ENCODE measurements around the gene MYO5B. TPM values are rescaled to one million over a fixed set of nuclear protein-coding genes. Genes with fewer than 3 reads are reported as not detected.

The MYO5B gene
- total and polyA plus RNA-seq, 2 of the 4 experiments (the other 2 are of a cell fraction): 0.24 to 0.54 TPM

DNA sequence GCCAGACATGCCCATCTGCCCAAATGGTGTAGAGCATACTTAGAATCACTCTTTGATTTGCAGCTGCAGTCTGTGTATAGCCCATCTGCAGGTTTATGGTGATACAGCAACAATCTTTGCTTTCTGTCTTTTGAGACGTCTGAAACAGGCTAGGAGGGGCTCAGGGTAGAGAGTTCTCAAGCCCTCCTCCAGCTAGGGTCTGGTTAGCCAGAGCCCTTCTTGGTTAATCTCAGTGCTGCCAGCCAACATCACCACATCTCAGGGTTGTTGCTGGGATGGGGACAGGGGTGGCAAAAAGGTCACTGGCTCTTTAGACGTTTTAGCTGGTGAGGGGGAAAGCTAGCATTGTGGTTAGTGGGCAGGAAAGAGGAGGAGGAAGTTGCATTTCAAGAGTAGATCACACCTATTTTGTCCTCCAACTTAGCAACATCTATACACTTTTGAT lies 245.0 kb downstream of the MYO5B start:
- no peak overlapping the region for H3K9ac ChIP-seq (ENCODE audit: low read depth, low read length)
- no peak overlapping the region for H3K4me2 ChIP-seq (ENCODE audit: low read depth, low read length)
- no peak overlapping the region for H4K5ac ChIP-seq (ENCODE audit: low read depth, low read length)
- H3K27ac ChIP-seq (ENCODE audit: insufficient read depth, low read length): no peak overlapping the region
- H3K4me3 ChIP-seq (ENCODE audit: insufficient read depth, low read depth, low read length): no peak overlapping the region
- in situ Hi-C loops (cut with MboI; ENCODE audit: low sequenced_read_pairs): no loop called here
- no peak overlapping the region for H2AK5ac ChIP-seq (ENCODE audit: low read depth, low read length)
- H3K4me1 ChIP-seq (ENCODE audit: control insufficient read depth, insufficient read depth, low read length): no peaks in the 10 kb centered on the region
- H2BK120ac ChIP-seq (ENCODE audit: low read depth, low read length): no peak overlapping the region
- no peak overlapping the region for H2BK15ac ChIP-seq (ENCODE audit: low read depth, low read length)
- CTCF ChIA-PET: interaction anchor here (0.6 kb wide), 1 partner anchor 11 kb away, joined by 4 read pairs; no protein-coding TSS in a partner anchor
- no peaks in the 10 kb centered on the region for H3K79me1 ChIP-seq (ENCODE audit: low read depth in 1 of 2, low read length in 2 of 2)
- H2AFZ ChIP-seq (replicated peaks; ENCODE audit: low read length, poor library complexity): no peak overlapping the region
- POLR2A ChIA-PET (ENCODE audit: unreplicated experiment): no interaction called here
- intact Hi-C loops (cut with micrococcal nuclease): loop anchor here (5.0 to 10.0 kb wide), 2 partner anchors 255 to 407 kb away; no protein-coding TSS in a partner anchor
- H2BK20ac ChIP-seq (ENCODE audit: low read depth, low read length): no peak overlapping the region
- H2BK5ac ChIP-seq (ENCODE audit: low read depth, low read length, poor library complexity, severe bottlenecking): no peak overlapping the region
- TF ChIP-seq POLR2A (IDR thresholded peaks at IDR 0.05; ENCODE audit: low read depth, low read length) (no peak), RFX5 (IDR thresholded peaks at IDR 0.05; ENCODE audit: low read depth, low read length) (no peak), MAFK (IDR thresholded peaks at IDR 0.05; ENCODE audit: low read depth, low read length) (no peak), RAD21 (IDR thresholded peaks at IDR 0.05; ENCODE audit: low read length) (no peak), CHD1 (IDR thresholded peaks at IDR 0.05; ENCODE audit: low read depth, low read length) (no peak), BHLHE40 (IDR thresholded peaks at IDR 0.05; ENCODE audit: low read depth, low read length) (no peak), NFE2L2 (IDR thresholded peaks at IDR 0.05; ENCODE audit: low read depth, low read length) (no peak)
- TF ChIP-seq, protein P1, sequence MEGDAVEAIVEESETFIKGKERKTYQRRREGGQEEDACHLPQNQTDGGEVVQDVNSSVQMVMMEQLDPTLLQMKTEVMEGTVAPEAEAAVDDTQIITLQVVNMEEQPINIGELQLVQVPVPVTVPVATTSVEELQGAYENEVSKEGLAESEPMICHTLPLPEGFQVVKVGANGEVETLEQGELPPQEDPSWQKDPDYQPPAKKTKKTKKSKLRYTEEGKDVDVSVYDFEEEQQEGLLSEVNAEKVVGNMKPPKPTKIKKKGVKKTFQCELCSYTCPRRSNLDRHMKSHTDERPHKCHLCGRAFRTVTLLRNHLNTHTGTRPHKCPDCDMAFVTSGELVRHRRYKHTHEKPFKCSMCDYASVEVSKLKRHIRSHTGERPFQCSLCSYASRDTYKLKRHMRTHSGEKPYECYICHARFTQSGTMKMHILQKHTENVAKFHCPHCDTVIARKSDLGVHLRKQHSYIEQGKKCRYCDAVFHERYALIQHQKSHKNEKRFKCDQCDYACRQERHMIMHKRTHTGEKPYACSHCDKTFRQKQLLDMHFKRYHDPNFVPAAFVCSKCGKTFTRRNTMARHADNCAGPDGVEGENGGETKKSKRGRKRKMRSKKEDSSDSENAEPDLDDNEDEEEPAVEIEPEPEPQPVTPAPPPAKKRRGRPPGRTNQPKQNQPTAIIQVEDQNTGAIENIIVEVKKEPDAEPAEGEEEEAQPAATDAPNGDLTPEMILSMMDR (conservative IDR thresholded peaks at IDR 0.05; ENCODE audit: low read depth, low read length): no peak
- TF ChIP-seq, protein P2, sequence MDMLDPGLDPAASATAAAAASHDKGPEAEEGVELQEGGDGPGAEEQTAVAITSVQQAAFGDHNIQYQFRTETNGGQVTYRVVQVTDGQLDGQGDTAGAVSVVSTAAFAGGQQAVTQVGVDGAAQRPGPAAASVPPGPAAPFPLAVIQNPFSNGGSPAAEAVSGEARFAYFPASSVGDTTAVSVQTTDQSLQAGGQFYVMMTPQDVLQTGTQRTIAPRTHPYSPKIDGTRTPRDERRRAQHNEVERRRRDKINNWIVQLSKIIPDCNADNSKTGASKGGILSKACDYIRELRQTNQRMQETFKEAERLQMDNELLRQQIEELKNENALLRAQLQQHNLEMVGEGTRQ (IDR thresholded peaks at IDR 0.05; ENCODE audit: low read depth, low read length): no peak
- H3K18ac ChIP-seq (ENCODE audit: low read depth, low read length): no peak overlapping the region
- H4K20me1 ChIP-seq (ENCODE audit: insufficient read depth, low read length): no peaks in the 10 kb centered on the region
- no peak for ATAC-seq (ENCODE audit: low read depth)
- no peaks in the 10 kb centered on the region for H3K9me3 ChIP-seq (ENCODE audit: control insufficient read depth, insufficient read depth, low read length)
- H3K9me1 ChIP-seq (ENCODE audit: insufficient read depth, low read length): no peaks in the 10 kb centered on the region
- no TSS peak for BruUV-seq (replicated peaks)
- no peak overlapping the region for H3K23ac ChIP-seq (ENCODE audit: low read depth, low read length)
- no peak overlapping the region for H4K91ac ChIP-seq (ENCODE audit: insufficient read depth, low read depth, low read length)
- H3K56ac ChIP-seq (ENCODE audit: extremely low read depth, insufficient read depth, low read length): no peak overlapping the region
- no peak overlapping the region for H3K4ac ChIP-seq (ENCODE audit: low read depth, low read length)
- dilution Hi-C loops (cut with HindIII; ENCODE audit: low sequenced_read_pairs, unreplicated experiment): no loop called here
- DNase-seq: no peak
- peaks cover 2% of the 10 kb centered on the region; the same call in 1 of the 2 replicates for H3K27me3 ChIP-seq (ENCODE audit: control insufficient read depth, insufficient read depth, low read length)
- WGBS, 2 experiments (ENCODE audit: extremely low coverage in 2 of 2, insufficient read length in 1 of 2): no CpG with 5 or more reads among the region's 2 CpGs
- no peak overlapping the region for H3K14ac ChIP-seq (replicated peaks; ENCODE audit: low read depth, low read length)
- H4K8ac ChIP-seq (ENCODE audit: low read depth in 2 of 2, low read length in 2 of 2): no peak overlapping the region
- H2AK9ac ChIP-seq (replicated peaks; ENCODE audit: low read depth, low read length, poor library complexity): no peak overlapping the region
- no peaks in the 10 kb centered on the region for H3K36me3 ChIP-seq (ENCODE audit: control insufficient read depth, insufficient read depth, low read length)

All from IMR-90 (cell line).